Activated CD4-positive, alpha-beta T cell treated with anti-CD3 and anti-CD28 coated beads, Interleukin-2, amount 10 ng/mL, durations not matched to agents 24 days and 14 days (primary cell): ENCODE measurements around the gene UNC79. TPM values are rescaled to one million over a fixed set of nuclear protein-coding genes. Genes with fewer than 3 reads are reported as not detected.

Experiments
- DNase-seq: peaks from one replicate; pipeline ENCODE4 v3.0.0; 2022
- H3K27ac Mint-ChIP-seq: one replicate; pipeline ENCODE4 v1.8.0; 2022; ENCODE audit warnings: mild to moderate bottlenecking, mixed read lengths
- H3K27me3 Mint-ChIP-seq: one replicate; pipeline ENCODE4 v1.8.0; 2022; ENCODE audit warnings: mixed read lengths
- H3K36me3 Mint-ChIP-seq: one replicate; pipeline ENCODE4 v1.8.0; 2022; ENCODE audit warnings: low read depth, mild to moderate bottlenecking, mixed read lengths
- H3K4me1 Mint-ChIP-seq: one replicate; pipeline ENCODE4 v1.8.0; 2021; ENCODE audit warnings: mixed read lengths
- H3K4me3 Mint-ChIP-seq: one replicate; pipeline ENCODE4 v1.8.0; 2022; ENCODE audit warnings: mild to moderate bottlenecking, moderate library complexity, mixed read lengths
- H3K9me3 Mint-ChIP-seq: one replicate; pipeline ENCODE4 v1.8.0; 2021; ENCODE audit warnings: mixed read lengths
- intact Hi-C: fragments of 100-400 bp; cut with micrococcal nuclease; formaldehyde crosslinking; loops from one replicate; pipeline ENCODE4 v1.15.1; 2023
- total RNA-seq: library from RNA; stranded (reverse); gene quantifications from 2 replicates; pipeline ENCODE4 v1.2.3, GENCODE V29; 2022

The UNC79 gene
- total RNA-seq, 1 donor from 2014 or later = not detected

DNA sequence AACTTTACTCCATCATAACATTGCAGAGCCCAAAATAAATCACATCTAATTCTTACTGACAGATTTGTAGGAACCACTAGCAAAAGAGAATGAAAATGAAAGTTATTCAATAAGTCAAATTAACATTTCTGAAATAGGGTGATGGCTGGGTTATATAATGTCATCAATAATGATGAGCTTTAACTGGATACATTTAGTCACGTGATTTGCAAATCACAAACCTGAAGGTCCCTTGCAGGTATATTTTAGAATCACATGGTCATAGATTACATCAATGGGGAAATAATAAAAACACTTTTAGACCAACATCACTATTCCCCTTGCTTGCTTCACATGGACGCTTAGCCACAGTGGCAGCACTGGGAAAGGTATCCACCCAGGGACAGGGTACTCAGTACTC, 270.8 kb downstream of the UNC79 start:
- no peaks in the 10 kb centered on the region for H3K36me3 Mint-ChIP-seq
- DNase-seq = no peak
- peaks cover 5% of the 10 kb centered on the region for H3K9me3 Mint-ChIP-seq
- H3K4me3 Mint-ChIP-seq = no peak overlapping the region
- intact Hi-C loops = no loop called here
- peaks cover 4% of the 10 kb centered on the region for H3K27me3 Mint-ChIP-seq
- no peaks in the 10 kb centered on the region for H3K4me1 Mint-ChIP-seq
- H3K27ac Mint-ChIP-seq = no peak overlapping the region

DNA sequence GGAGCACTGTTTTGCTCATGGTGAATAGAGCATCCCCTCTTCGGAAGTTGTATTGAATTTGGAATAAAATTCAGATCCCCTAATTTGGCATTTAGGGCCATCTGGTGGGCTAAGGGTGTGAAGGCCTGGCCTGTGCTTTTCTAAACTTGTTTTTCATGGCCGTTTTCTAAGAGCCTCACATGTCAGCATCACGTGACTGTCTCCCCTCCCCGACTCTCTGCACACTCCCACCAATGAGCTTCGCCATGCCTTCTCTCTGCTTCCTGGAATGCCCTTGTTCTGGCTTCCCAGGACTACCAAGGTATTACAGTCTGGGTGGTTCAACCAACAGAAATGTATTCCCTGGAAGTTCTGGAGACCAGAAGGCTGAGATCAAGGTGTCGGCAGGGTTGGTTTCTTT, 272.2 kb downstream of the UNC79 start:
- intact Hi-C loops = no loop called here
- H3K36me3 Mint-ChIP-seq = no peaks in the 10 kb centered on the region
- H3K4me1 Mint-ChIP-seq = no peaks in the 10 kb centered on the region
- DNase-seq = no peak
- peaks cover 5% of the 10 kb centered on the region for H3K9me3 Mint-ChIP-seq
- H3K4me3 Mint-ChIP-seq = no peak overlapping the region
- no peak overlapping the region for H3K27ac Mint-ChIP-seq
- H3K27me3 Mint-ChIP-seq = peaks cover 2% of the 10 kb centered on the region

DNA sequence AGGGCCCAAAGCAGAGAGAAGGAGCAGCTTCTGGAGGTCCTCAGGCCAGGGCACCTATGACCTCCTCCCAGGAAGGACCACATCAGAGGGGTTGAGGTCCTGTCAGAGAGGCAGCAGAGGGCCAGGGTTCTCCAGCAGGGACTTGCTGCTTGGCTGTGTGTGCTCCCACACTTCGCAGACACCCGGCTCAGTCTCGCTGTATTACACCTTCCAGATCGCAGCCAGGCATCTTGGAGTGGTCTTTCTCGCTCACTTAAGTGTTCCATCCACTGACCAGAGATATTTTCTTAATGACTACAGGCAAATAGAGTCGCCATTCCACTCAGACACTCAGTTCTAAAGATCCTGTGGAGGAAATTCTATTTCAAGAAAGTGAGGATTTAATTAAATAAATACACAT, 273.2 kb downstream of the UNC79 start:
- no peak overlapping the region for H3K27ac Mint-ChIP-seq
- H3K4me3 Mint-ChIP-seq = no peak overlapping the region
- intact Hi-C loops = no loop called here
- H3K9me3 Mint-ChIP-seq = peaks cover 5% of the 10 kb centered on the region
- H3K36me3 Mint-ChIP-seq = no peaks in the 10 kb centered on the region
- H3K4me1 Mint-ChIP-seq = no peaks in the 10 kb centered on the region
- no peak for DNase-seq
- H3K27me3 Mint-ChIP-seq = peaks cover 4% of the 10 kb centered on the region

GRCh38 chr14:93705513-93706156, 274.9 kb downstream of the UNC79 start:
- H3K4me3 Mint-ChIP-seq = no peak overlapping the region
- H3K9me3 Mint-ChIP-seq = no peaks in the 10 kb centered on the region
- H3K27me3 Mint-ChIP-seq = peaks cover 4% of the 10 kb centered on the region
- H3K4me1 Mint-ChIP-seq = no peaks in the 10 kb centered on the region
- no peak overlapping the region for H3K27ac Mint-ChIP-seq
- no peak for DNase-seq
- intact Hi-C loops = no loop called here
- no peaks in the 10 kb centered on the region for H3K36me3 Mint-ChIP-seq

GRCh38 chr14:93706360-93706955, 275.7 kb downstream of the UNC79 start:
- H3K4me3 Mint-ChIP-seq = no peak overlapping the region
- no peaks in the 10 kb centered on the region for H3K36me3 Mint-ChIP-seq
- no peak for DNase-seq
- H3K27ac Mint-ChIP-seq = no peak overlapping the region
- H3K4me1 Mint-ChIP-seq = no peaks in the 10 kb centered on the region
- H3K9me3 Mint-ChIP-seq = no peaks in the 10 kb centered on the region
- H3K27me3 Mint-ChIP-seq = peaks cover 4% of the 10 kb centered on the region
- intact Hi-C loops = no loop called here

DNA sequence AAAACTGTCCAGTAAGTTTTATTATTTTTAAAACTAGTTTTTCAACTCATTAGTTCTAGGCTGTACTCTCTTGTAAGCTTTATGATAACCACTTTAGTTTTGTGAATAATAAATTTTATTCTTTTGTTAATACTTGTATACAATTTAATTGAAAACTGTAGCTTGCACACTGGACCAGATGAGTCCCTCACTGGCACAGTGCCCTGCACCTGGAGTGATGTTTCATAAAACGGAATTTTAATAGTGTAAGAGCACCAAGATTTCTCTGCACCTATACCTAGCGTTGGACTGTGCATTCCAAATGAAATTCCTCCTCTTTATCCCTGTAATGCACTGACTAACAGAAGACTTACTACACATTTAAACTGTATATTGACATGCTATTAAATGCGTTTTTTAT, 276.7 kb downstream of the UNC79 start:
- Mint-ChIP-seq H3K4me3 (no peak overlapping the region), H3K9me3 (no peaks in the 10 kb centered on the region), H3K36me3 (no peaks in the 10 kb centered on the region), H3K27ac (no peak overlapping the region), H3K4me1 (no peaks in the 10 kb centered on the region), H3K27me3 (peaks cover 4% of the 10 kb centered on the region)
- intact Hi-C loops = no loop called here
- DNase-seq = no peak

- no peaks in the 10 kb centered on the region for H3K9me3 Mint-ChIP-seq
- H3K27me3 Mint-ChIP-seq = peaks cover 2% of the 10 kb centered on the region
- no peaks in the 10 kb centered on the region for H3K4me1 Mint-ChIP-seq
- no peak overlapping the region for H3K4me3 Mint-ChIP-seq
- intact Hi-C loops = no loop called here
- no peak for DNase-seq
- no peak overlapping the region for H3K27ac Mint-ChIP-seq
- H3K36me3 Mint-ChIP-seq = no peaks in the 10 kb centered on the region
Observed at GRCh38 chr14:93708311-93708734, 277.6 kb downstream of the UNC79 start.

DNA sequence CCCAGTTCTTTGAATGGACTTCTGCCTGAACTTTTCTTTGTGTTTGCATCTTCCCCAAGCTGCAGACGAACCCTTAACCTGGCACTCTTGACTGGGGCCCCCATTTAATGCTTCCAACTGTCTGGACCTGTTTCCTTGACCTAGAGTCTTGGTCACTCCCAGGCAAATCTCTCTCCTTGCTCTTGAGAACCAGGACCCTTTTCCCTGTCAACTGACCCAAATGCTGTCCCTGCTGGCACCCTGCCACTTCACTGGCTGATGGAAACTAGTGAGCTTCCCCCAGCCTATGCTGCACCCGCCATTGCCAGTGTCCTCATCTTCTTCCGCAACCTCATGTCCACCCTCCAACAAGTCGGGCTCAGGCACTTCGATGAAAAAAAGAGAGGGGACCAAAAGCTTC, 278.1 kb downstream of the UNC79 start:
- peaks cover 2% of the 10 kb centered on the region for H3K27me3 Mint-ChIP-seq
- H3K36me3 Mint-ChIP-seq = no peaks in the 10 kb centered on the region
- H3K4me3 Mint-ChIP-seq = no peak overlapping the region
- intact Hi-C loops = no loop called here
- no peak overlapping the region for H3K27ac Mint-ChIP-seq
- no peaks in the 10 kb centered on the region for H3K4me1 Mint-ChIP-seq
- DNase-seq = no peak
- H3K9me3 Mint-ChIP-seq = no peaks in the 10 kb centered on the region

DNA sequence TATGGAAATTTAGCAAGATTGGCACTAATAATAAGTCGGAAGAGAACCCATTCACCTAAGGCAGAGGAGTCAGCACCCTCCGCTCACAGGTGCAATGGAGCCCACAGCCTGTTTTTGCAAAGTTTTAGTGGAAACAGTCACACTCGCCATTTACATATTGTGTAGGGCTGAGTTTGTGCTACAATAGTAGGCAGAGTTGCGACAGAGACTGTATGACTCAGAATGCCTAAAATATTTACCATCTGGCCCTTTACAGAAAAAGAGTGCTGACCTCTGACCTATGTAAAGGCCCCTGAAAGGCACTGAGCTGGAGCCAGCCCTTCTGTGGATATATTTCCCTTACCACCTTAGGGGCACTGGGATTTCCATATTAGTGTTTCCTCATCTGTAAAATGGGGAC, 278.5 kb downstream of the UNC79 start:
- Mint-ChIP-seq H3K27ac (no peak overlapping the region), H3K4me3 (no peak overlapping the region), H3K9me3 (no peaks in the 10 kb centered on the region), H3K27me3 (peaks cover 2% of the 10 kb centered on the region), H3K4me1 (no peaks in the 10 kb centered on the region), H3K36me3 (no peaks in the 10 kb centered on the region)
- DNase-seq = no peak
- intact Hi-C loops = no loop called here

DNA sequence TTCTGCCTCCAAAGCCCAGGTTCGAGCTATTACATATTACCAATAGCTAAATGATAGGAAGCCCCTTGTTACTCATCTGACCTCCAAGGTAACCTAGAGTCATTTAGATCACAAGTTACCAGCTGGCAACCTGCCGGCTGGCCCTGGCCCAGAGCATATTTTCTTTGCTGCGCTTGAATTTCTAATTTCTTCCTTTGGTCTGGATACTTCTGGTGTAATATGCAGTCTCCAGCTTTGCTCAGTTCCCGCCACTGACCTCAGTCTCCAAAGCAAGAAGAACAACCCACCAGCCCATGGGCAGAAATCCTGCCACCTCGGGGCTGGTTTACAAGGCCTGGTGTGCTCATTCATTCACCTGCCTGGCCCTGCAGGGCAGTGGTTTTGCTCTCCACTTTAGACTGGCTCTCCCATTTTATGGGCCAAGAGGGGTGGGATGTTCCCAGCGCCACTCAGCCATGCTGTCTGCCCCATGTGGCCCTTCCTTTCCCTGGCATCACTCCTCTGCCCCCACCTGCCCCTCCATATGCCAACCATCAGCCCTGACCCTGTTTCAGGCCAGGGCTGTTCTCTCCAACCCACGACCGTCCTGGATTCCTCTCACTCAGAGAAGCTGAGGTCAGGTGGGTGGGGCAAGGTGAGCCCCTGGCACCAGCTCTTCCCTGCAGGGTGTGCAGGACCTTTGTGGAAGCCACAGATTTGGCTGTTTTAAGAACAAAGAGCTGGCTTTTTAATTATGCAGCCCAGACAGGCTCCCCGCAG, 281.5 kb downstream of the UNC79 start:
- Mint-ChIP-seq H3K9me3 (no peaks in the 10 kb centered on the region), H3K27me3 (peaks cover 2% of the 10 kb centered on the region)

GRCh38 chr14:93712838-93713724, 282.3 kb downstream of the UNC79 start:
- Mint-ChIP-seq H3K9me3 (no peaks in the 10 kb centered on the region), H3K36me3 (no peaks in the 10 kb centered on the region), H3K27me3 (peaks cover 2% of the 10 kb centered on the region), H3K27ac (no peak overlapping the region), H3K4me3 (no peak overlapping the region), H3K4me1 (no peaks in the 10 kb centered on the region)
- intact Hi-C loops = no loop called here
- no peak for DNase-seq

More for the DNA sequence above, 281.5 kb downstream of the UNC79 start:
- Mint-ChIP-seq H3K4me3 (no peak overlapping the region), H3K36me3 (no peaks in the 10 kb centered on the region), H3K4me1 (no peaks in the 10 kb centered on the region), H3K27ac (no peak overlapping the region)
- intact Hi-C loops = no loop called here
- DNase-seq = no peak

DNA sequence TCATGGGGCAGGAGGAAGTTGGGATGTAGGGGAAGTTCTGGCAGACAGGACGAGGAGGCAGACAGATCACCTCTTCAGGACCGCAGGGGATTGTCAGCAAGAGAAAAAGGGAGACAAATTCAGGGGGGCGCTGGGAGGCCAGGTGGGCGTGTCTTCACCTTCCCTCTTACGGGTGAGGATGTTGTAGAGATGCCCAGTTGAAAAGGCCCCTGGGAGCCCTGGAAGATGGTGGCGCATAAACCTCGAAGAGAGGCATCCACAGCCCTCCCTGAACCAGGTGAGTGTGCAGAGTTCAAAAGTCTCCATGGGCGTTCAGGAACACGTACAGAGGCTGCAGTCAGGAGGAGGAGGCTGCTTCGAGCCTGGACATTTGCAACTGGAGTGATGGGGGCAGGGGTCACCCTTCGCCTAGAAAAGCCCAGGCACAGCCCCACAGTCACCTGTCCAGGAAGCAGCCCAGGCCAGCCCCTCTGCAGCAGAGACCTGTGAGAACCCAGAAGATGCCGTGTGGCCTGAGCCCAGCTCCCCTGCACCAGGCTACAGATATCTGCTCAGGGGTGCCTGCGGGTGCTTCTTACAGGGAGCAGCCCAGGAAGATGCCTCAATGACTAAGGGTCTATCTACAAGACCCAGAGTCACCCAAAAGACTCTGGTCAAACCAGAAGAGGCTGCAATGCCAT, 283.1 kb downstream of the UNC79 start:
- no peak overlapping the region for H3K4me3 Mint-ChIP-seq
- no peaks in the 10 kb centered on the region for H3K9me3 Mint-ChIP-seq
- H3K27me3 Mint-ChIP-seq = no peaks in the 10 kb centered on the region
- H3K4me1 Mint-ChIP-seq = no peaks in the 10 kb centered on the region
- H3K36me3 Mint-ChIP-seq = no peaks in the 10 kb centered on the region
- intact Hi-C loops = no loop called here
- no peak overlapping the region for H3K27ac Mint-ChIP-seq
- DNase-seq = no peak

DNA sequence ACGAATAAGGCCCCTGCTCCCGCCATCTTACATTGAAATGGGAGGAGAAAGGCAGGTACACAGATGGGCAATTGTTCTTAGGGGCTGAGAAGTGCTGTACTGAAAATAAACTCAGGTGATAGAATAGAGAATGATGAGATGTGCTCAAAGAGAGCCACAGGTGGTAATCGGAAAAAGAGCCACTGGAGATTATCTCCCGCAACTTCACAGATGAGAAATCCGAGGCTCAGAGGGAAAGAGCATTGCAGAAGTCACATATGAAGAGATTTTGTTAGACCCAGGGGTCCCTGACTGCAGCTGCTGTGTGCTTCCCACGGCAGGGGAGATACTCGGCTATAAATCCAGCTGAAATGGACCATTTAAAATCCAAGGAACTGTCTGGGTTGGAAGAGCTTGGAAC, 283.9 kb downstream of the UNC79 start:
- H3K4me3 Mint-ChIP-seq = no peak overlapping the region
- no peak overlapping the region for H3K27ac Mint-ChIP-seq
- H3K27me3 Mint-ChIP-seq = no peaks in the 10 kb centered on the region
- no peaks in the 10 kb centered on the region for H3K36me3 Mint-ChIP-seq
- no peaks in the 10 kb centered on the region for H3K4me1 Mint-ChIP-seq
- no peaks in the 10 kb centered on the region for H3K9me3 Mint-ChIP-seq
- intact Hi-C loops = no loop called here
- DNase-seq = no peak
